Peyer's patch (tissue), 4 donors: Measurements from ENCODE around the gene TOX3.

Experiments used
- CTCF ChIP-seq, 6 experiments: fragments of 450-650 bp in 4 of 6; fragments of 200-600 bp in 2 of 6; sonication (generic) in 1 of 6; IDR thresholded peaks; one replicate each; pipeline ENCODE4 v1.5.1; 2017 to 2019; ENCODE audit warnings: antibody characterized with exemption in 6 of 6, mild to moderate bottlenecking in 3 of 6, moderate library complexity in 1 of 6
- POLR2A ChIP-seq, 2 donors: fragments of 450-650 bp; IDR thresholded peaks; one replicate each; pipeline ENCODE4 v1.5.1; 2017; ENCODE audit warnings: antibody characterized with exemption in 2 of 2, mild to moderate bottlenecking in 2 of 2, moderate library complexity in 2 of 2

- no peak for TF ChIP-seq POLR2A (IDR thresholded peaks at IDR 0.05)
- no peak for TF ChIP-seq CTCF (IDR thresholded peaks at IDR 0.05)
These were observed 50.7 kb downstream of the TOX3 start for GRCh38 chr16:52496051-52496876.
